Dedifferentiated amniotic fluid mesenchymal stem cell (primary cell): ENCODE measurements around the gene GALNT12.

Experiments used
- DNase-seq: peaks from one replicate; pipeline ENCODE4 v3.0.0-alpha.2; 2016; ENCODE audit errors: extremely low spot score

GALNT12 gene

GRCh38 chr9:98880311-98881015 lies 73.0 kb downstream of the GALNT12 start:
- DNase-seq, result no peak

- no peak for DNase-seq
Measured at GRCh38 chr9:98881356-98881755, 73.9 kb downstream of the GALNT12 start.

DNA sequence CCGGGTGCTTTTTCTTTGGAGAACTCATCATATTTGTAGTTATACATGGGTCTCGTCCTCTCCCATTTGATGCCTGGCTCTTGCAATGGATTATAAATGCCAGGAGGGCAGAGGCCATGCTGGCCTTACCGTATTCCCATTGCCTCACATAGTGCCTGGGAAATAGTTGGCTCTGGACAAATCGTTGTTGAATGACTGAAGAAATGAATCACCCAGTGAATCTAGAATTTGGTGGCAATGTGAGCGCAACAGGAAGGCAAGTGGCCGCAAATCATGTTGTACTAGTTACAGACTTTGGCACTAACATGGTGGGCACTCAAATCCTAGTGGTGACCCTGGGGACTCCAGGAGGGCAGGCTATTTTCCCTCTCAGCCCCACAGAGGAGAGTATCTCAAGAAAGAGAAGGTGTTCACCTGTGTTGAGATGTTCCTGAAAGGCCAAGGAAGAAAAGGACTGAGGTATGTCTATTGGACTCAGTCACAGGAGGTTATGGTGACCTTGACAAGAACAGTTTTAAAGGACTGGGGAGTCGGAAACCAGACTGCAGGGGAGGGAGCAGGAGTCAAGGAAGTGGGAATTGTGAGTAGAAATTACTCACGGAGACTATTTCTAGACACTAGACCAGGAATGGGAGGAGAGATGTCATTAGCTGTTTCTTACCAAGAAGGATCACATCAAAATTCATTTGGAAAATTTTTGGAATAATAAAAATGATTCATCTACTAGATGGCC lies 74.5 kb downstream of the GALNT12 start:
- no peak for DNase-seq

GRCh38 chr9:98882569-98882923 lies 75.1 kb downstream of the GALNT12 start:
- DNase-seq, result no peak

- no peak for DNase-seq
Measured at GRCh38 chr9:98883276-98883675, 75.8 kb downstream of the GALNT12 start.

GRCh38 chr9:98884849-98885248 lies 77.4 kb downstream of the GALNT12 start:
- DNase-seq, result no peak

DNA sequence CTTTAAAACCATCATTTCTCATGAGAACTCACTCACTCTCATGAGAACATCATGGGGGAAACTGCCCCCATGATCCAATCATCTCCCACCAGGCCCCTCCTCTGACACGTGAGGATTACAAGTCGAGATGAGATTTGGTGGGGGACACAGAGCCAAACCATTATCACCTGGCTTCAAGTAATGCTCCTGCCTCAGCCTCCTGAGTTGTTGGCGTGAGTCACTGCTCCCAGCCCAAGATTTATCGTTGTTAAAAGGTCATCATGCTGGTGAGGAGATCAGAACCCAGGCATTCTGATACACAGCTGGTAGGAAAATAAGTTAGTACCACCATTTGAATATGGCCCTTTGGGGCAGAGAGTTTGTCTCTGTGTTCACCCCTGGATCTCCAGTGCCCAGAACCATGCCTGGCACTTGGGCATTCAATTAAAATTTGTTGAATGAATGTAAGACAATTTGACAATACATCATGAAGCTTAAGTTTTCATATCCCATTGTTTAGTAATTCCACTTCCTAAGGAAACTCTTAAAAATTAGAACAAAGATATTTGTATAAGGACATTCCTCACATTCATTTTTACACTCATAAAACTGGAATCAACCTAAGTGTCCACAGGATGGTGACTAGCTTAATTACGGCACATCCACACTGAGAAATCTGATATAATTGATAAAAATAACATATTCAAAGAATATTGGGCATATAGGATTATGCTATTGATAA lies 78.3 kb downstream of the GALNT12 start:
- no peak for DNase-seq

DNA sequence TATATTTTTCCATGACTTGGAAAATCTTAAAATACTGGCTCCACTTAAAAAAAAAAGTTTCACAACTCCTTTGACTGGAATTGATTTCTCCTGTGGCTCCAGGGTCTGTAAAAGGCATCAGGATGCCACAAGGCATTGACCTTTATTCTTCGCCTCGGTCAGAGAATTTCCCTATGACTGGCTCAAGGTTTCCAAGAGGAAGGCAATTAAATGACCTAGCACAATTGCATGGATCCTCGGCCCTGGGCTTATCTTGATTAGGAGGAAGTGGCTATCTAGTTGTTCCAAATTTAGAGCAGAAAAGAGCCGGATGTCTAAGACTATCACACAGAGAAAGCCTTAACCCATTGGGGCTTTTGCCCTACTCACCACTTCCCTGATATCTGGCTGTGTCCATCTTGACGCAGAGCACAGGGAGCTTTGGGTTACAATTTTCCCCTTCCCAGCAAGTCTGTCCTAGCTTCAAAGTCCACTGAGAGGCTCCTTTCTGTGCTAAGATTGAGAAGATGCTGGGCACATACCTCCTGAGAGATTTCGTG lies 79.3 kb downstream of the GALNT12 start:
- no peak for DNase-seq

GRCh38 chr9:98887918-98888510 lies 80.5 kb downstream of the GALNT12 start:
- DNase-seq, result no peak

DNA sequence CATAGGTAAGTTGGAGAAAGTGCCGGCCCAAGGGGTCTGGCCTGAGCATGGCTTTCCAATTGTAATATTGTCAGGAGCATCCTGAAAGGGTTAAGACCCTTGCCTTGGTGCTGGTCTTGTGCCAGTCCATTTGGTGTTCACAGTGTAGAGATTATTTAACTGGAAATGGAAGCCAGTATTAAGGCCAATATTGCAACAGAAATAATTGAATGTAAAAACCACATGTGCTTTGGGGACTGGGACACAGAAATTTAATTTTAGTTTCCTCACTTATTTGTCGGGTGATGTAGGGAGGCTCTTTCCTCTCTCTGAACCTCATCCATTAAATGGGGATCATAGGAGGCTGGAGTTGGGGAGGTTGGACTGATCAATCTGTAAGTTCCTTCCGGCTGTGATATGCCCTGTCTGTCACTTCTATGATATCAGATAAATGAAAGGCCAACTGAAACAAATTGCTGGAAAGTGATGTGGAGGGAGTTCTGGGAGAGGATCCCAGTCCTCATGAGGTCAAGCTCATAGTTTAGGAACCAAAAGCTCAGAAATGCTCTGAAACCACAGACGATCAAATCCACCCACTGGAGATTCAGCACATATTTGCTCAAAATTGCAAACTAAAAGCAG lies 81.4 kb downstream of the GALNT12 start:
- DNase-seq, result peak; percentile 69

DNA sequence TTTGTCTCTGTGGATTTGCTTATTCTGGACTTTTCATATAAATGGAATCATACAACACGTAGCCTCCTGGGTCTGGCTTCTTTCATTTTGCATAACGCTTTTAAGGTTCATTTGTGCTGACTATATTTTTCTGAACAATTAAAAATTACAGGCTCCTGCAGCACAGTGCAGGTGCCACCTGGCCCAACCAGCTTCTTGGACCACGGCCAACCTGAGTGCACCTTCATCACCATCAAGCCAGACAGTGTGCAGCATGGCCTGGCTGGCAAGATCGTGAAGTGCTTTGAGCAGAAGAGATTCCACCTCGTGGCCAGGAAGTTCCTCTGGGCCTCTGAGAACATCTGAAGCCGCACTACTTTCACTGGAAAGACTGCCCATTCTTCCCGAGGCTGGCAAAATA lies 82.8 kb downstream of the GALNT12 start:
- DNase-seq, result no peak

DNA sequence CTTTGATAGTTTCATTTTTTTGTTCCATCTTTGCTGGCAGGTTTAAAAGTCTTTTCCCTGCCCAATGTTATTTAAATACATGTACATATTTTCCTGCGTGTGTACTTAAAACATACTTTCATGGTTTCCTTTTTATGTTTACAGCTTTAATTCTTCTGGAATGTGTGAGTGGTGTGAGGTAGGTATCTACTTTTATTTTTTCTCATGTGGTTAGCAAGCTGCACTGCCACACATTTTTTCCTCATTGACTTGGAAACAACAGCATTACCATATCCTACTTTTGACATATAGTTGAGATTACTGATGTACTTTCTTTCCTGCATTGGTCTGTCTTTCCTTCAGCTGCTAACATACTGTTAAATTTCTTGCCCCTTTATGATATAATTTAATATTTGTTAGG lies 84.8 kb downstream of the GALNT12 start:
- DNase-seq, result no peak

DNA sequence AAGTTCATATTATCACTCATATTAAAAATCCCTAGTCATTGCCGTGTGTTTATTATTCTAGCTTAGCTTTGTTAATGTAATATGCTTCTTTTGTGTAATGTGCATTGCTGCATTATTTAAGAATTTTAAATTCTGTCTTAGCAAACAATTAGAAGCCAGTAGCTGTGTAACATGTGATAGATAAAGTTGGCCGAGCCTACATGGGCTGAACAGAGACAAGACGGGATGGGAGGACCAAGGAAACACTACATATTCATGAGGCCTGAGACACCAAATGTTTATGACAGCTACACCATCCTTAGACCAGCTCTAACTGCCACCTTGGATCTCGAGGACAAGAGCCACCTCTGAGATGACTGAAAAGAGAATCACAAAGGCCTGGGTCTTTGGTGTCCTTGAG lies 85.2 kb downstream of the GALNT12 start:
- DNase-seq, result no peak

GRCh38 chr9:98894171-98894570 lies 86.7 kb downstream of the GALNT12 start:
- DNase-seq, result no peak

- no peak for DNase-seq
Measured at GRCh38 chr9:98894761-98895160, 87.3 kb downstream of the GALNT12 start.

DNA sequence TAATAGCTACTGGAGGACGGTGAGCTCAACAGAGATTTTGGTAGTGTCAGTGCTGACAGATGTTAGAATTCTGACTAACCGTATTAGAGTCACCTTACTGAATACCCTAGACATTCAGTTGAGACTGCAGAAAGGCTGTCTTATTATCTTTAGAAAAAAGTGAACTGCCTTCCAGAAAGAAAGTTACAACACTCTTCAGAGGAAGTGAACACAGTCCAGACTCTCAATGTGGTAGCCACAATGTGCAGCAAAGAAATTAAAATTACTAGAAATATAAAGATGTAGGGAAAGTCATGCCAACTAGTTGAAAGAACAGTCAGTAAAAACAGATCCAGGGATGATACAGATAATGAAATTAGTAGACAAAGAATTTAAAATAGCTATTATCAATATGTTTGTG lies 89.2 kb downstream of the GALNT12 start:
- DNase-seq, result no peak

- no peak for DNase-seq
Measured at GRCh38 chr9:98897745-98898144, 90.3 kb downstream of the GALNT12 start.

DNA sequence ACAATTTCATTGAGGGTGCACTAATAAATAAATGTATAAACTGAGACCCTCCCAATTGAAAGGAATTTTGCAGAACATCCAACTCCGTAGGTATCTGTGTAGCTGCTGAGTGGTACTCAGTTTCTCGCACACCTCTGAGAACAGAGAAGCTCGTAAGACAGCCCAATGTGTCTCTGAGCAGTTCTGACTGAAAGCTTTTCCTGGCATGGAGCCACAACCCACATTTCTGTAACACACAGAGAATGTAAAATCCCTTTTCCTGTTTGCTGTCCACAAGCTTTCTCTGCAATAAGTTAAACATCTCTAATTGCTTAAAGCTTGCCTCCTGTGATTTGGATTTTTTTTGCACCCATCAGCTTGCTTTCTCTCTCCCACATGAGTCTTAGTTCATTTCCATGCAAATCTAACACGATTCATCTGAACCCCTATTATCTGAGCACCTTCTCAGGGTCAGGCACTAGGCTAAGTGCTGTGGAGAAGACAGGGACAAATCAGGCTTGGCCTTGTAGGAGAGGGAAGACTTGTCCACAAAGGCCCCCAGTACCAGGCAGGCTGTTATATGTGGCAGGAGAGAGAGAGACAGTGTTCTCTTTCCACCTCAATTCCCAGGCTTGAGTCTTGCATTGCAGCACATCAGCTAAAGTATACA lies 92.1 kb downstream of the GALNT12 start:
- DNase-seq, result peak; percentile 82
